ENCODE measurements around the gene DVL3.
A peak's percentile ranks its signal among the peaks of the same experiment; 100 is the strongest.

DNA sequence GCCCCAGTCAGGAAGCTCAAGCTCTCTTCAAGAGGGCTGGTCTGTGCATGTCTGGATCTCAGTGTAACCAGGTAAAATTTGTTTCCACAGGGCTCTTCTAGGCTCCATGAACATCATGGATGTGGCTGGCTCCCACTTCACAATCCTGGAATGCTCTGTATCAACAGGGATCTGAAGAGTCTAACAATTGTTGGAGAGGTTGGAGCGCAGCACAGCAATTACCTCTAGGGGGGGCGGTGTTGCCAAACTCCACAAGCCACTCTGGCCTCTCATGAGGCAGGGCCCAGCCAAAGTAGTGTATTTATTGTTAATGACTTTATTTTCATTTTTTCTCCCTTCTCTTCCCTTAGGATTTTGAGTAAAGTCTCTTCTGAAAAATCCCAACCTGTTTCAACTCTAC lies 26.2 kb upstream of the DVL3 start:
- TF ChIP-seq, protein P1, sequence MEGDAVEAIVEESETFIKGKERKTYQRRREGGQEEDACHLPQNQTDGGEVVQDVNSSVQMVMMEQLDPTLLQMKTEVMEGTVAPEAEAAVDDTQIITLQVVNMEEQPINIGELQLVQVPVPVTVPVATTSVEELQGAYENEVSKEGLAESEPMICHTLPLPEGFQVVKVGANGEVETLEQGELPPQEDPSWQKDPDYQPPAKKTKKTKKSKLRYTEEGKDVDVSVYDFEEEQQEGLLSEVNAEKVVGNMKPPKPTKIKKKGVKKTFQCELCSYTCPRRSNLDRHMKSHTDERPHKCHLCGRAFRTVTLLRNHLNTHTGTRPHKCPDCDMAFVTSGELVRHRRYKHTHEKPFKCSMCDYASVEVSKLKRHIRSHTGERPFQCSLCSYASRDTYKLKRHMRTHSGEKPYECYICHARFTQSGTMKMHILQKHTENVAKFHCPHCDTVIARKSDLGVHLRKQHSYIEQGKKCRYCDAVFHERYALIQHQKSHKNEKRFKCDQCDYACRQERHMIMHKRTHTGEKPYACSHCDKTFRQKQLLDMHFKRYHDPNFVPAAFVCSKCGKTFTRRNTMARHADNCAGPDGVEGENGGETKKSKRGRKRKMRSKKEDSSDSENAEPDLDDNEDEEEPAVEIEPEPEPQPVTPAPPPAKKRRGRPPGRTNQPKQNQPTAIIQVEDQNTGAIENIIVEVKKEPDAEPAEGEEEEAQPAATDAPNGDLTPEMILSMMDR (IDR thresholded peaks at IDR 0.05; ENCODE audit: low read length) = peak; percentile 80
- TF ChIP-seq EZH2 (IDR thresholded peaks at IDR 0.05; ENCODE audit: borderline replicate concordance, low read length) = no peak

All from OCI-LY1 (cell line).